K562 (cell line): Measurements from ENCODE around the gene GOLGA8N. TPM values are rescaled to one million over a fixed set of nuclear protein-coding genes. Genes with fewer than 3 reads are reported as not detected.

Source experiments
- ATAC-seq: fragments of 200-7000 bp; cut with Tn5 transposase; 3 replicates; pipeline ENCODE4 v1.9.1; 2020; ENCODE audit warnings: moderate library complexity
- BruUV-seq: library from RNA; stranded (reverse); fragments of 400-500 nt; replicated peaks from 2 replicates; lab custom pipeline; 2021; lab: Mats Ljungman, UMichigan
- CTCF ChIA-PET: fragments of 300-600 bp; formaldehyde crosslinking; extraction: SDS; loops from one replicate; lab custom pipeline; 2021; ENCODE audit warnings: low intra/inter-chr PET ratio; lab: Yijun Ruan, JAX
- POLR2A ChIA-PET: fragments of 300-600, 350-650 bp; sonication (Branson Sonifier 250); formaldehyde crosslinking; extraction: SDS; loops from one replicate; lab custom pipeline; 2021; ENCODE audit warnings: antibody characterized with exemption, inconsistent platforms; lab: Yijun Ruan, JAX
- DNase-seq, 4 experiments: peaks; one replicate each; pipeline versions ENCODE4 v3.0.0 to v3.0.0-alpha.2; 2011 to 2018; ENCODE audit warnings: low spot score in 3 of 4, mixed read lengths in 3 of 4; ENCODE audit errors: extremely low read depth in 1 of 4
- FAIRE-seq: peaks from 2 replicates; lab custom pipeline; 2011; peaks lifted over from hg19 to GRCh38; lab: Jason Lieb, UNC
- H2AFZ ChIP-seq: 2 replicates; pipeline ENCODE4 v1.6.0; 2011; ENCODE audit warnings: low read depth, low read length, control low read depth, inconsistent platforms
- H3K27ac ChIP-seq: fragments of 200-600 bp; 3 replicates; pipeline ENCODE4 v1.8.0; 2011; ENCODE audit warnings: low read depth, mild to moderate bottlenecking, control low read depth, inconsistent platforms, low read length, moderate library complexity, mixed read lengths; ENCODE audit errors: extremely low read depth
- H3K27me3 ChIP-seq, 2 experiments: fragments of 300-600 bp in 1 of 2; 2 replicates in 1 of 2; 3 replicates in 1 of 2; pipeline versions ENCODE4 v1.6.0 to v1.8.0; 2011; ENCODE audit warnings: inconsistent platforms in 2 of 2, low read length in 2 of 2, mild to moderate bottlenecking in 1 of 2, mixed read lengths in 1 of 2, moderate library complexity in 1 of 2; ENCODE audit not compliant: control insufficient read depth in 2 of 2, insufficient read depth in 2 of 2
- H3K36me3 ChIP-seq: fragments of 300-600 bp; 3 replicates; pipeline ENCODE4 v1.8.0; 2011; ENCODE audit warnings: mild to moderate bottlenecking, low read length, inconsistent platforms; ENCODE audit not compliant: control insufficient read depth, insufficient read depth
- H3K4me1 ChIP-seq, 2 experiments: fragments of 200-600 bp in 1 of 2; replicated peaks in 1 of 2; 2 replicates in 1 of 2; 3 replicates in 1 of 2; pipeline versions ENCODE4 v1.5.1 to v1.8.0; 2011; ENCODE audit warnings: inconsistent platforms in 2 of 2, low read length in 2 of 2, mild to moderate bottlenecking in 1 of 2, mixed read lengths in 1 of 2, moderate library complexity in 1 of 2; ENCODE audit not compliant: control insufficient read depth in 2 of 2, insufficient read depth in 2 of 2
- H3K4me2 ChIP-seq: 2 replicates; pipeline ENCODE4 v1.6.1; 2011; ENCODE audit warnings: low read length, control low read depth, inconsistent platforms, mixed read lengths; ENCODE audit not compliant: insufficient read depth
- H3K4me3 ChIP-seq: fragments of 200-600 bp; sonication (generic), shearing (Covaris generic); 2 replicates; pipeline ENCODE4 v1.5.1; 2016; ENCODE audit warnings: control low read depth, inconsistent platforms
- H3K79me2 ChIP-seq: fragments of 200-600 bp; 3 replicates; pipeline ENCODE4 v1.8.0; 2011; ENCODE audit warnings: low read length, inconsistent platforms; ENCODE audit not compliant: control insufficient read depth, insufficient read depth
- H3K9ac ChIP-seq, 2 experiments: 2 replicates each; pipeline versions ENCODE4 v1.6.0 to v1.6.1; 2011; ENCODE audit warnings: low read depth in 2 of 2, low read length in 2 of 2, control low read depth in 1 of 2, inconsistent platforms in 1 of 2, mild to moderate bottlenecking in 1 of 2, mixed read lengths in 1 of 2; ENCODE audit not compliant: insufficient read depth in 1 of 2
- H3K9me1 ChIP-seq: one replicate; pipeline ENCODE4 v1.6.0; 2011; ENCODE audit warnings: inconsistent platforms, mild to moderate bottlenecking, low read length, moderate library complexity; ENCODE audit not compliant: control insufficient read depth, insufficient read depth
- H3K9me3 ChIP-seq: replicated peaks from 2 replicates; pipeline ENCODE4 v1.5.1; 2011; ENCODE audit warnings: low read depth, low read length, inconsistent platforms; ENCODE audit not compliant: control insufficient read depth, insufficient read depth
- H4K20me1 ChIP-seq: replicated peaks from 2 replicates; pipeline ENCODE4 v1.6.1; 2011; ENCODE audit warnings: low read length, inconsistent platforms, mixed read lengths; ENCODE audit not compliant: control insufficient read depth, insufficient read depth
- FOXP1 ChIP-seq: sonication (generic); formaldehyde crosslinking; IDR thresholded peaks from 2 replicates; pipeline ENCODE4 v1.8.0; 2022; ENCODE audit warnings: mild to moderate bottlenecking, missing genetic modification reagents
- GTF3C2 ChIP-seq: IDR thresholded peaks from 3 replicates; pipeline ENCODE4 v1.6.1; 2011; ENCODE audit warnings: borderline replicate concordance, mild to moderate bottlenecking, moderate library complexity; ENCODE audit not compliant: insufficient read length; ENCODE audit errors: extremely low read depth
- KDM2B ChIP-seq: fragments of 250-450 bp; sonication (Bioruptor Pico); IDR thresholded peaks from 2 replicates; pipeline ENCODE4 v1.8.0; 2021; ENCODE audit warnings: mild to moderate bottlenecking, moderate library complexity
- STAT6 ChIP-seq: sonication (generic); formaldehyde crosslinking; IDR thresholded peaks from 2 replicates; pipeline ENCODE4 v1.8.1; 2023; ENCODE audit warnings: mild to moderate bottlenecking, missing genetic modification reagents
- TBL1XR1 ChIP-seq, 2 experiments: IDR thresholded peaks; 2 replicates each; pipeline ENCODE4 v1.6.1; 2012; ENCODE audit warnings: improper control_type of control experiment in 2 of 2, low read length in 2 of 2, mild to moderate bottlenecking in 1 of 2
- ZBTB8A ChIP-seq: fragments of 450-650 bp; IDR thresholded peaks from 2 replicates; pipeline ENCODE4 v1.6.1; 2018; ENCODE audit warnings: mild to moderate bottlenecking, moderate library complexity; ENCODE audit not compliant: partially characterized antibody
- ZNF280A ChIP-seq: fragments of 450-650 bp; IDR thresholded peaks from 2 replicates; pipeline ENCODE4 v1.6.1; 2018; ENCODE audit warnings: mild to moderate bottlenecking, low read depth; ENCODE audit not compliant: partially characterized antibody
- ZNF384 ChIP-seq: IDR thresholded peaks from 2 replicates; pipeline ENCODE4 v1.6.1; 2012; ENCODE audit warnings: low read depth, low read length, improper control_type of control experiment
- ZNF512 ChIP-seq: IDR thresholded peaks from 2 replicates; pipeline ENCODE4 v1.6.1; 2016; ENCODE audit warnings: missing genetic modification characterization, missing compliant biosample characterization
- ZNF707 ChIP-seq: fragments of 250-450 bp; sonication (Bioruptor Pico); conservative IDR thresholded peaks from 2 replicates; pipeline ENCODE4 v1.8.0; 2022; ENCODE audit warnings: inconsistent platforms, mild to moderate bottlenecking, moderate library complexity
- ZNF79 ChIP-seq: fragments of 250-450 bp; sonication (Bioruptor Pico); IDR thresholded peaks from 2 replicates; pipeline ENCODE4 v1.4.0; 2020; ENCODE audit warnings: low read depth, mild to moderate bottlenecking, moderate library complexity
- ZNF830 ChIP-seq: fragments of 250-450 bp; sonication (Bioruptor Pico); IDR thresholded peaks from 2 replicates; pipeline ENCODE4 v1.5.0; 2021; ENCODE audit warnings: mild to moderate bottlenecking
- WGBS: fragments of 100-300 bp; shearing (Covaris generic); methylation state at CpG from one replicate; pipeline ENCODE4 v1.1.6; 2016; ENCODE audit warnings: low coverage, mixed read lengths; ENCODE audit not compliant: insufficient coverage; ENCODE audit errors: missing lambda C conversion rate; 5-methylcytosine and 5-hydroxymethylcytosine counted together
- in situ Hi-C: fragments of 300-500 bp; cut with MboI; formaldehyde crosslinking; loops from 4 replicates; pipeline ENCODE4 v1.15.0; 2018; ENCODE audit warnings: inconsistent platforms, mixed read lengths
- intact Hi-C: fragments of 100-400 bp; cut with micrococcal nuclease; formaldehyde crosslinking; loops from 2 replicates; pipeline ENCODE4 v1.14.2; 2022
- polyA plus RNA-seq, 8 experiments: library from polyadenylated mRNA; depleted of rRNA in 4 of 8; stranded (reverse) in 5 of 8; unstranded in 3 of 8; fragments of >200 nt; fragmentation: Nextera tagmentation in 2 of 8; fragmentation: Illumina TruSeq in 1 of 8; extraction: Ambion mirVana in 2 of 8; extraction: Trizol in 1 of 8; gene quantifications; 2 replicates each; pipeline versions ENCODE4 v1.2.1 to v1.2.3, GENCODE V29; 2011 to 2014; ENCODE audit warnings: inconsistent platforms in 1 of 8, missing spikeins in 1 of 8
- total RNA-seq, 7 experiments: library from RNA; depleted of rRNA in 6 of 7; stranded (reverse); fragments of >200 nt in 6 of 7; fragmentation: Illumina TruSeq in 2 of 7; extraction: Trizol in 2 of 7; gene quantifications; 2 replicates each; pipeline versions ENCODE4 v1.2.1 to v1.2.3, GENCODE V29; 2011 to 2021; ENCODE audit warnings: low replicate concordance in 1 of 7

GOLGA8N gene
- total and polyA plus RNA-seq, 9 of the 15 experiments (the other 6 are each of a cell fraction or from before 2014, with no cell fraction given) = 0.01 to 4.5 (median 0.24) TPM

GRCh38 chr15:32642667-32643435 is 49.6 kb downstream of the GOLGA8N start:
- H3K9me1 ChIP-seq = no peaks in the 10 kb centered on the region
- H2AFZ ChIP-seq = no peak overlapping the region
- in situ Hi-C loops = no loop called here
- intact Hi-C loops = no loop called here
- no peak overlapping the region for H3K27ac ChIP-seq
- no peak overlapping the region for H3K4me2 ChIP-seq
- no peak overlapping the region for H3K4me3 ChIP-seq
- no peaks in the 10 kb centered on the region for H3K27me3 ChIP-seq
- DNase-seq (no peak), ATAC-seq (no peak; the same call in 2 of the 3 replicates), FAIRE-seq (no peak)
- H3K36me3 ChIP-seq = peaks cover 21% of the 10 kb centered on the region; the same call in 2 of the 3 replicates
- H3K9ac ChIP-seq = no peak overlapping the region
- BruUV-seq = no TSS peak
- 44% methylated on average over 5 of the region's 5 CpGs for WGBS
- no peaks in the 10 kb centered on the region for H3K79me2 ChIP-seq
- POLR2A ChIA-PET = interaction anchor here (0.6 kb wide), 1 partner anchor 795 kb away, joined by 3 read pairs; no protein-coding TSS in a partner anchor
- H3K9me3 ChIP-seq = no peaks in the 10 kb centered on the region
- CTCF ChIA-PET = no interaction called here
- H4K20me1 ChIP-seq = peaks cover 12% of the 10 kb centered on the region
- H3K4me1 ChIP-seq = peaks cover 5 to 9% of the 10 kb centered on the region in 2 experiments; a peak in 4 of 5 replicates
- TF ChIP-seq ZNF512 (tag) (no peak), FOXP1 (CRISPR knock-in tag) (no peak), STAT6 (no peak), ZNF830 (CRISPR knock-in tag) (no peak), ZBTB8A (no peak), KDM2B (CRISPR knock-in tag) (no peak), ZNF707 (CRISPR knock-in tag) (no peak), TBL1XR1 (IDR thresholded peaks at IDR 0.05; ENCODE audit: low read length in 2 of 2) (no peak), ZNF280A (no peak), GTF3C2 (no peak), ZNF79 (CRISPR knock-in tag) (no peak), ZNF384 (no peak)
